H9 (cell line): Measurements from ENCODE around the gene GUCY1A1. TPM values are rescaled to one million over a fixed set of nuclear protein-coding genes. Genes with fewer than 3 reads are reported as not detected.

Experiments used
- DNase-seq: peaks from one replicate; pipeline ENCODE4 v3.0.0-alpha.2; 2017
- H2AFZ ChIP-seq: one replicate; pipeline ENCODE4 v1.6.1; 2013; ENCODE audit warnings: mild to moderate bottlenecking, low read length, control low read depth, moderate library complexity
- H2AK5ac ChIP-seq: 2 replicates; pipeline ENCODE4 v1.6.1; 2013; ENCODE audit warnings: low read length, control low read depth, mixed read lengths; ENCODE audit not compliant: insufficient read length
- H2BK120ac ChIP-seq: one replicate; pipeline ENCODE4 v1.6.1; 2013; ENCODE audit warnings: low read depth, mild to moderate bottlenecking, low read length, control low read depth, inconsistent platforms; ENCODE audit not compliant: poor library complexity, severe bottlenecking
- H2BK12ac ChIP-seq: 2 replicates; pipeline ENCODE4 v1.6.1; 2013; ENCODE audit warnings: low read length, control low read depth, mixed read lengths, low read depth; ENCODE audit not compliant: insufficient read length
- H2BK15ac ChIP-seq: 2 replicates; pipeline ENCODE4 v1.6.1; 2013; ENCODE audit warnings: low read depth, low read length, control low read depth
- H2BK20ac ChIP-seq: one replicate; pipeline ENCODE4 v1.6.1; 2013; ENCODE audit warnings: low read depth, mild to moderate bottlenecking, low read length, control low read depth, inconsistent platforms; ENCODE audit not compliant: poor library complexity, severe bottlenecking
- H2BK5ac ChIP-seq: 2 replicates; pipeline ENCODE4 v1.6.1; 2013; ENCODE audit warnings: low read length, control low read depth, mixed read lengths; ENCODE audit not compliant: insufficient read length
- H3K14ac ChIP-seq: 2 replicates; pipeline ENCODE4 v1.6.1; 2013; ENCODE audit warnings: low read length, control low read depth; ENCODE audit not compliant: insufficient read depth
- H3K18ac ChIP-seq: 2 replicates; pipeline ENCODE4 v1.6.1; 2013; ENCODE audit warnings: low read depth, mild to moderate bottlenecking, mixed read lengths, low read length, control low read depth; ENCODE audit not compliant: insufficient read length
- H3K23ac ChIP-seq: 2 replicates; pipeline ENCODE4 v1.6.1; 2013; ENCODE audit warnings: low read length, control low read depth, mixed read lengths, low read depth; ENCODE audit not compliant: insufficient read length
- H3K23me2 ChIP-seq: 2 replicates; pipeline ENCODE4 v1.6.1; 2013; ENCODE audit warnings: low read depth, mild to moderate bottlenecking, mixed read lengths, low read length, control low read depth; ENCODE audit not compliant: insufficient read length, poor library complexity, severe bottlenecking
- H3K27ac ChIP-seq: 2 replicates; pipeline ENCODE4 v1.5.1; 2013; ENCODE audit warnings: low read length, control low read depth, mixed read lengths, low read depth; ENCODE audit not compliant: insufficient read length
- H3K27me3 ChIP-seq: 2 replicates; pipeline ENCODE4 v1.6.1; 2013; ENCODE audit warnings: low read length, control low read depth, inconsistent platforms; ENCODE audit not compliant: insufficient read depth
- H3K4ac ChIP-seq: 2 replicates; pipeline ENCODE4 v1.6.1; 2013; ENCODE audit warnings: low read depth, mild to moderate bottlenecking, control low read depth, inconsistent platforms, low read length, moderate library complexity
- H3K4me1 ChIP-seq: 2 replicates; pipeline ENCODE4 v1.6.1; 2013; ENCODE audit warnings: low read length, control low read depth, inconsistent platforms; ENCODE audit not compliant: insufficient read depth
- H3K4me2 ChIP-seq: 2 replicates; pipeline ENCODE4 v1.6.1; 2013; ENCODE audit warnings: low read length, control low read depth, mixed read lengths; ENCODE audit not compliant: insufficient read length, insufficient read depth
- H3K56ac ChIP-seq: 2 replicates; pipeline ENCODE4 v1.6.1; 2013; ENCODE audit warnings: low read depth, mild to moderate bottlenecking, mixed read lengths, low read length, control low read depth; ENCODE audit not compliant: insufficient read length
- H3K79me1 ChIP-seq: 2 replicates; pipeline ENCODE4 v1.6.1; 2013; ENCODE audit warnings: low read depth, mild to moderate bottlenecking, moderate library complexity, low read length, control low read depth, inconsistent platforms; ENCODE audit not compliant: insufficient read depth, poor library complexity, severe bottlenecking
- H3K79me2 ChIP-seq: 2 replicates; pipeline ENCODE4 v1.6.1; 2013; ENCODE audit warnings: low read length, control low read depth, inconsistent platforms; ENCODE audit not compliant: insufficient read depth
- H3K9ac ChIP-seq: 2 replicates; pipeline ENCODE4 v1.6.1; 2013; ENCODE audit warnings: low read length, control low read depth, mixed read lengths; ENCODE audit not compliant: insufficient read length; ENCODE audit errors: extremely low read depth
- H3K9me3 ChIP-seq: one replicate; pipeline ENCODE4 v1.6.1; 2013; ENCODE audit warnings: low read depth, low read length, inconsistent platforms; ENCODE audit not compliant: control insufficient read depth
- H3T11ph ChIP-seq: one replicate; pipeline ENCODE4 v1.6.1; 2013; ENCODE audit warnings: mild to moderate bottlenecking, low read length, control low read depth, inconsistent platforms
- H4K20me1 ChIP-seq: one replicate; pipeline ENCODE4 v1.6.1; 2013; ENCODE audit not compliant: control insufficient read depth, insufficient read length, insufficient read depth
- H4K5ac ChIP-seq: 2 replicates; pipeline ENCODE4 v1.6.1; 2013; ENCODE audit warnings: low read depth, mild to moderate bottlenecking, mixed read lengths, low read length, control low read depth; ENCODE audit not compliant: insufficient read length
- H4K8ac ChIP-seq: replicated peaks from 2 replicates; pipeline ENCODE4 v1.6.1; 2013; ENCODE audit warnings: low read length, control low read depth, mixed read lengths, low read depth; ENCODE audit not compliant: insufficient read length
- H4K91ac ChIP-seq: 2 replicates; pipeline ENCODE4 v1.6.1; 2013; ENCODE audit warnings: low read depth, mild to moderate bottlenecking, moderate library complexity, mixed read lengths, low read length, control low read depth; ENCODE audit not compliant: insufficient read length
- H3K27ac Mint-ChIP-seq, 3 experiments: 2 replicates in 2 of 3; 3 replicates in 1 of 3; pipeline ENCODE4 v1.8.0; 2020 to 2021; ENCODE audit warnings: mixed read lengths in 3 of 3, mild to moderate bottlenecking in 1 of 3, moderate library complexity in 1 of 3
- H3K27me3 Mint-ChIP-seq: 2 replicates; pipeline ENCODE4 v1.8.0; 2021; ENCODE audit warnings: low read depth, mild to moderate bottlenecking, moderate library complexity, mixed read lengths
- H3K36me3 Mint-ChIP-seq, 3 experiments: 2 replicates in 2 of 3; 3 replicates in 1 of 3; pipeline ENCODE4 v1.8.0; 2020 to 2021; ENCODE audit warnings: low read depth in 3 of 3, mixed read lengths in 3 of 3; ENCODE audit not compliant: insufficient read depth in 1 of 3
- H3K4me1 Mint-ChIP-seq, 2 experiments: 2 replicates each; pipeline ENCODE4 v1.8.0; 2020; ENCODE audit warnings: mixed read lengths in 2 of 2
- H3K4me3 Mint-ChIP-seq, 2 experiments: 2 replicates in 1 of 2; 3 replicates in 1 of 2; pipeline ENCODE4 v1.8.0; 2020 to 2021; ENCODE audit warnings: mild to moderate bottlenecking in 2 of 2, mixed read lengths in 2 of 2, moderate library complexity in 1 of 2
- H3K9me3 Mint-ChIP-seq, 2 experiments: 2 replicates in 1 of 2; 3 replicates in 1 of 2; pipeline ENCODE4 v1.8.0; 2020; ENCODE audit warnings: mild to moderate bottlenecking in 2 of 2, mixed read lengths in 2 of 2, moderate library complexity in 1 of 2
- CTCF ChIP-seq: fragments of 200-600 bp; sonication (generic); conservative IDR thresholded peaks from 3 replicates; pipeline ENCODE4 v1.8.0; 2021; ENCODE audit warnings: antibody characterized with exemption, mild to moderate bottlenecking
- total RNA-seq: library from RNA; stranded (reverse); gene quantifications from 2 replicates; pipeline ENCODE4 v1.2.1, GENCODE V29; 2021

GUCY1A1 gene
- total RNA-seq, 1 experiment from 2014 or later: not detected

- H3K79me2 ChIP-seq: no peaks in the 10 kb centered on the region
- no peak overlapping the region for H2AFZ ChIP-seq
- H3K4me3 Mint-ChIP-seq: no peak overlapping the region
- peaks cover 1% of the 10 kb centered on the region; the same call in 1 of the 2 replicates for H3K27me3 Mint-ChIP-seq
- H3K18ac ChIP-seq: no peak overlapping the region
- no peak overlapping the region for H4K5ac ChIP-seq
- H3K23me2 ChIP-seq: no peaks in the 10 kb centered on the region
- H2BK120ac ChIP-seq: no peak overlapping the region
- H3K9me3 Mint-ChIP-seq: no peaks in the 10 kb centered on the region
- H2AK5ac ChIP-seq: no peak overlapping the region
- H2BK15ac ChIP-seq: no peak overlapping the region
- H3K27ac ChIP-seq: no peak overlapping the region
- no peak for TF ChIP-seq CTCF
- no peaks in the 10 kb centered on the region for H3K4me1 ChIP-seq
- no peak overlapping the region for H4K8ac ChIP-seq
- H4K20me1 ChIP-seq: no peaks in the 10 kb centered on the region
- no peak overlapping the region for H2BK12ac ChIP-seq
- H3K14ac ChIP-seq: no peak overlapping the region
- no peak overlapping the region for H3K56ac ChIP-seq
- H3K36me3 Mint-ChIP-seq: no peaks in the 10 kb centered on the region
- no peak overlapping the region for H3K4ac ChIP-seq
- no peak overlapping the region for H4K91ac ChIP-seq
- H3T11ph ChIP-seq: no peak overlapping the region
- no peak overlapping the region for H3K9ac ChIP-seq
- no peak for DNase-seq
- H3K27me3 ChIP-seq: no peaks in the 10 kb centered on the region
- H3K27ac Mint-ChIP-seq: no peak overlapping the region
- H3K79me1 ChIP-seq: no peaks in the 10 kb centered on the region
- H3K4me1 Mint-ChIP-seq: no peaks in the 10 kb centered on the region
- H2BK5ac ChIP-seq: no peak overlapping the region
- no peak overlapping the region for H3K4me2 ChIP-seq
- no peak overlapping the region for H2BK20ac ChIP-seq
- H3K9me3 ChIP-seq: no peaks in the 10 kb centered on the region
- H3K23ac ChIP-seq: no peak overlapping the region
Measured at GRCh38 chr4:155735496-155735895, 68.8 kb downstream of the GUCY1A1 start.
